ENCODE measurements around the gene FOXO1.

FOXO1 gene

GRCh38 chr13:40605573-40605972, 60.9 kb downstream of the FOXO1 start:
- no peak for DNase-seq (ENCODE audit: low read depth)

GRCh38 chr13:40604135-40604534, 62.3 kb downstream of the FOXO1 start:
- DNase-seq (ENCODE audit: low read depth) = no peak

- DNase-seq (ENCODE audit: low read depth) = no peak
These were observed 66.2 kb downstream of the FOXO1 start for GRCh38 chr13:40600149-40600751.

GRCh38 chr13:40599747-40600146, 66.7 kb downstream of the FOXO1 start:
- DNase-seq (ENCODE audit: low read depth) = no peak

GRCh38 chr13:40599124-40599523, 67.3 kb downstream of the FOXO1 start:
- DNase-seq (ENCODE audit: low read depth) = no peak

- DNase-seq (ENCODE audit: low read depth) = peak; percentile 61
These were observed 67.9 kb downstream of the FOXO1 start for GRCh38 chr13:40598569-40598968.

GRCh38 chr13:40597735-40598365, 68.6 kb downstream of the FOXO1 start:
- DNase-seq (ENCODE audit: low read depth) = no peak

- no peak for DNase-seq (ENCODE audit: low read depth)
These were observed 70.0 kb downstream of the FOXO1 start for GRCh38 chr13:40596484-40596883.

GRCh38 chr13:40595693-40596092, 70.7 kb downstream of the FOXO1 start:
- DNase-seq (ENCODE audit: low read depth) = peak; percentile 55

- no peak for DNase-seq (ENCODE audit: low read depth)
These were observed 74.4 kb downstream of the FOXO1 start for GRCh38 chr13:40592035-40592434.

- no peak for DNase-seq (ENCODE audit: low read depth)
These were observed 75.3 kb downstream of the FOXO1 start for GRCh38 chr13:40591091-40591490.

GRCh38 chr13:40590112-40590862, 76.2 kb downstream of the FOXO1 start:
- DNase-seq (ENCODE audit: low read depth) = no peak

GRCh38 chr13:40589285-40590109, 76.9 kb downstream of the FOXO1 start:
- DNase-seq (ENCODE audit: low read depth) = peak; percentile 65

GRCh38 chr13:40588101-40588500, 78.3 kb downstream of the FOXO1 start:
- DNase-seq (ENCODE audit: low read depth) = no peak

- DNase-seq (ENCODE audit: low read depth) = no peak
These were observed 79.4 kb downstream of the FOXO1 start for GRCh38 chr13:40586886-40587565.

GRCh38 chr13:40585911-40586471, 80.5 kb downstream of the FOXO1 start:
- DNase-seq (ENCODE audit: low read depth) = peak; percentile 51

GRCh38 chr13:40583738-40584137, 82.7 kb downstream of the FOXO1 start:
- no peak for DNase-seq (ENCODE audit: low read depth)

- DNase-seq (ENCODE audit: low read depth) = no peak
These were observed 83.9 kb downstream of the FOXO1 start for GRCh38 chr13:40582531-40582930.

GRCh38 chr13:40581277-40581579, 85.2 kb downstream of the FOXO1 start:
- no peak for DNase-seq (ENCODE audit: low read depth)

- DNase-seq (ENCODE audit: low read depth) = no peak
These were observed 85.7 kb downstream of the FOXO1 start for GRCh38 chr13:40580566-40581276.

- no peak for DNase-seq (ENCODE audit: low read depth)
These were observed 86.9 kb downstream of the FOXO1 start for GRCh38 chr13:40579535-40579934.

Data from amniotic epithelial cell (primary cell).